HepG2 (cell line): Measurements from ENCODE around the gene DHRS1. TPM values are rescaled to one million over a fixed set of nuclear protein-coding genes. Genes with fewer than 3 reads are reported as not detected.

Experiments
- ATAC-seq: fragments of 200-7000 bp; cut with Tn5 transposase; 3 replicates; pipeline ENCODE4 v1.9.1; 2020; ENCODE audit warnings: mild to moderate bottlenecking, moderate library complexity
- BruUV-seq: library from RNA; stranded (reverse); fragments of 400-500 nt; replicated peaks from 2 replicates; lab custom pipeline; 2021; lab: Mats Ljungman, UMichigan
- CTCF ChIA-PET: fragments of 300-600 bp; formaldehyde crosslinking; extraction: SDS; loops from one replicate; lab custom pipeline; 2021; ENCODE audit warnings: low total read pairs, inconsistent platforms, low intra/inter-chr PET ratio; lab: Yijun Ruan, JAX
- POLR2A ChIA-PET: fragments of 350-600 bp; sonication (Branson Sonifier 250); formaldehyde crosslinking; loops from one replicate; lab custom pipeline; 2020; ENCODE audit warnings: antibody characterized with exemption, inconsistent platforms; lab: Yijun Ruan, JAX
- DNase-seq: peaks from one replicate; pipeline ENCODE4 v3.0.0-alpha.2; 2015; ENCODE audit warnings: low spot score
- FAIRE-seq: peaks from 3 replicates; lab custom pipeline; 2011; peaks lifted over from hg19 to GRCh38; lab: Jason Lieb, UNC
- H2AFZ ChIP-seq: one replicate; pipeline ENCODE4 v1.6.1; 2011; ENCODE audit warnings: low read length, inconsistent platforms
- H3K27ac ChIP-seq: fragments of 300-600 bp; 3 replicates; pipeline ENCODE4 v1.8.0; 2011; ENCODE audit warnings: mixed run types, mild to moderate bottlenecking, mixed read lengths, low read length, inconsistent platforms; ENCODE audit not compliant: insufficient read depth; ENCODE audit errors: extremely low read length
- H3K27me3 ChIP-seq, 2 experiments: fragments of 200-600 bp in 1 of 2; 2 replicates in 1 of 2; 3 replicates in 1 of 2; pipeline versions ENCODE4 v1.6.0 to v1.8.0; 2011; ENCODE audit warnings: low read length in 2 of 2, mild to moderate bottlenecking in 2 of 2, moderate library complexity in 2 of 2, inconsistent platforms in 1 of 2; ENCODE audit not compliant: insufficient read depth in 2 of 2, control insufficient read depth in 1 of 2
- H3K36me3 ChIP-seq, 2 experiments: fragments of 200-600 bp in 1 of 2; replicated peaks in 1 of 2; 2 replicates in 1 of 2; 3 replicates in 1 of 2; pipeline versions ENCODE4 v1.5.1 to v1.8.0; 2011; ENCODE audit warnings: low read length in 2 of 2, inconsistent platforms in 1 of 2; ENCODE audit not compliant: insufficient read depth in 2 of 2, control insufficient read depth in 1 of 2
- H3K4me1 ChIP-seq: 2 replicates; pipeline ENCODE4 v1.5.1; 2012; ENCODE audit warnings: low read length, inconsistent platforms; ENCODE audit not compliant: insufficient read depth
- H3K4me2 ChIP-seq: 2 replicates; pipeline ENCODE4 v1.6.0; 2011; ENCODE audit warnings: low read depth, low read length, inconsistent platforms
- H3K4me3 ChIP-seq, 3 experiments: fragments of 200-600 bp in 1 of 3; sonication (generic), shearing (Covaris generic) in 1 of 3; replicated peaks in 1 of 3; 2 replicates each; pipeline ENCODE4 v1.5.1; 2011 to 2016; ENCODE audit warnings: low read length in 3 of 3, inconsistent platforms in 2 of 3, low read depth in 2 of 3, mild to moderate bottlenecking in 2 of 3, control low read depth in 1 of 3, mixed read lengths in 1 of 3; ENCODE audit not compliant: insufficient read depth in 1 of 3
- H3K79me2 ChIP-seq: one replicate; pipeline ENCODE4 v1.6.1; 2011; ENCODE audit warnings: low read length, inconsistent platforms; ENCODE audit not compliant: insufficient read depth
- H3K9ac ChIP-seq: 2 replicates; pipeline ENCODE4 v1.6.0; 2011; ENCODE audit warnings: mild to moderate bottlenecking, low read depth, low read length, inconsistent platforms; ENCODE audit not compliant: insufficient read depth
- H3K9me3 ChIP-seq: 2 replicates; pipeline ENCODE4 v1.5.1; 2012; ENCODE audit warnings: mild to moderate bottlenecking, low read length
- H4K20me1 ChIP-seq: 2 replicates; pipeline ENCODE4 v1.6.0; 2011; ENCODE audit warnings: inconsistent platforms, mild to moderate bottlenecking, low read length, moderate library complexity; ENCODE audit not compliant: insufficient read depth
- BRD4 ChIP-seq: sonication (generic); formaldehyde crosslinking; IDR thresholded peaks from 2 replicates; pipeline ENCODE4 v1.4.0; 2020; ENCODE audit warnings: missing genetic modification reagents
- CENPT ChIP-seq: sonication (generic); formaldehyde crosslinking; IDR thresholded peaks from 2 replicates; pipeline ENCODE4 v1.8.0; 2022; ENCODE audit warnings: low read depth, mild to moderate bottlenecking, moderate library complexity, missing genetic modification reagents
- FOXK1 ChIP-seq: sonication (generic); formaldehyde crosslinking; IDR thresholded peaks from 2 replicates; pipeline ENCODE4 v1.4.0; 2020; ENCODE audit warnings: low read depth, missing genetic modification reagents, borderline replicate concordance
- GATAD1 ChIP-seq: IDR thresholded peaks from 2 replicates; pipeline ENCODE4 v1.6.1; 2016; ENCODE audit warnings: missing genetic modification reagents, missing compliant biosample characterization
- ISX ChIP-seq: sonication (generic); formaldehyde crosslinking; conservative IDR thresholded peaks from 2 replicates; pipeline ENCODE4 v1.5.0; 2020; ENCODE audit warnings: missing genetic modification reagents
- MAFF ChIP-seq: IDR thresholded peaks from 2 replicates; pipeline ENCODE4 v1.6.1; 2011; ENCODE audit warnings: low read depth, low read length, improper control_type of control experiment
- MAFK ChIP-seq, 2 experiments: IDR thresholded peaks in 1 of 2; conservative IDR thresholded peaks in 1 of 2; 2 replicates each; pipeline ENCODE4 v1.6.1; 2011; ENCODE audit warnings: improper control_type of control experiment in 2 of 2, low read length in 2 of 2
- NR2C2 ChIP-seq: sonication (generic); formaldehyde crosslinking; IDR thresholded peaks from 2 replicates; pipeline ENCODE4 v1.4.0; 2020; ENCODE audit warnings: missing genetic modification reagents, mild to moderate bottlenecking, moderate library complexity, borderline replicate concordance
- SNAI1 ChIP-seq: sonication (generic); formaldehyde crosslinking; IDR thresholded peaks from 2 replicates; pipeline ENCODE4 v1.5.0; 2020; ENCODE audit warnings: mild to moderate bottlenecking, missing genetic modification reagents, borderline replicate concordance
- SP1 ChIP-seq, 2 experiments: fragments of 450-650 bp in 1 of 2; sonication (generic) in 1 of 2; formaldehyde crosslinking in 1 of 2; IDR thresholded peaks; 2 replicates each; pipeline versions ENCODE4 v1.4.0 to v1.6.1; 2016 to 2020; ENCODE audit warnings: missing genetic modification reagents in 1 of 2
- ZBTB1 ChIP-seq: sonication (generic); formaldehyde crosslinking; IDR thresholded peaks from 2 replicates; pipeline ENCODE4 v1.4.0; 2020; ENCODE audit warnings: missing genetic modification reagents, borderline replicate concordance
- ZNF20 ChIP-seq: sonication (generic); formaldehyde crosslinking; IDR thresholded peaks from 2 replicates; pipeline ENCODE4 v1.4.0; 2020; ENCODE audit warnings: mild to moderate bottlenecking, moderate library complexity, missing genetic modification reagents
- ZNF839 ChIP-seq: sonication (generic); formaldehyde crosslinking; IDR thresholded peaks from 2 replicates; pipeline ENCODE4 v1.4.0; 2020; ENCODE audit warnings: missing genetic modification reagents, mild to moderate bottlenecking, borderline replicate concordance
- WGBS: methylation state at CpG from one replicate; pipeline ENCODE4 v1.1.6; 2017; ENCODE audit warnings: low lambda C conversion rate; 5-methylcytosine and 5-hydroxymethylcytosine counted together
- in situ Hi-C: cut with HindIII; loops from 2 replicates; pipeline ENCODE4 v1.10.0; 2017; ENCODE audit warnings: low pct_unique_long_range_greater_than_20kb; ENCODE audit not compliant: extremely low pct_ligation_motif_present
- intact Hi-C: fragments of 100-400 bp; cut with micrococcal nuclease; formaldehyde crosslinking; loops from one replicate; pipeline ENCODE4 v1.10.0; 2022; ENCODE audit not compliant: unreplicated experiment
- polyA plus RNA-seq, 8 experiments: library from polyadenylated mRNA; depleted of rRNA in 3 of 8; stranded (reverse) in 7 of 8; unstranded in 1 of 8; fragments of >200 nt; fragmentation: Illumina TruSeq in 4 of 8; extraction: Trizol in 4 of 8; gene quantifications; 2 replicates each; pipeline versions ENCODE4 v1.2.1 to v1.2.3, GENCODE V29; 2011 to 2016; ENCODE audit warnings: low read depth in 4 of 8, missing spikeins in 1 of 8, mixed read lengths in 1 of 8; ENCODE audit not compliant: insufficient read depth in 1 of 8
- total RNA-seq, 5 experiments: library from RNA; depleted of rRNA; stranded (reverse); fragments of >200 nt; fragmentation: Illumina TruSeq; extraction: Trizol; gene quantifications; 2 replicates each; pipeline ENCODE4 v1.2.3, GENCODE V29; 2016; ENCODE audit warnings: low read depth in 1 of 5
- TF ChIP-seq, protein P1 (sequence below): IDR thresholded peaks from 2 replicates; pipeline ENCODE4 v1.6.1; 2016; ENCODE audit warnings: mild to moderate bottlenecking, missing biosample characterization, missing genetic modification reagents
- TF ChIP-seq, protein P2 (sequence below): sonication (generic); formaldehyde crosslinking; IDR thresholded peaks from 2 replicates; pipeline ENCODE4 v1.4.0; 2020; ENCODE audit warnings: low read depth, mild to moderate bottlenecking, missing genetic modification reagents

DHRS1 gene
- total and polyA plus RNA-seq, 2 of the 13 experiments (the other 11 are each of a cell fraction or from before 2014, with no cell fraction given): 49.8 to 60.8 TPM

DNA sequence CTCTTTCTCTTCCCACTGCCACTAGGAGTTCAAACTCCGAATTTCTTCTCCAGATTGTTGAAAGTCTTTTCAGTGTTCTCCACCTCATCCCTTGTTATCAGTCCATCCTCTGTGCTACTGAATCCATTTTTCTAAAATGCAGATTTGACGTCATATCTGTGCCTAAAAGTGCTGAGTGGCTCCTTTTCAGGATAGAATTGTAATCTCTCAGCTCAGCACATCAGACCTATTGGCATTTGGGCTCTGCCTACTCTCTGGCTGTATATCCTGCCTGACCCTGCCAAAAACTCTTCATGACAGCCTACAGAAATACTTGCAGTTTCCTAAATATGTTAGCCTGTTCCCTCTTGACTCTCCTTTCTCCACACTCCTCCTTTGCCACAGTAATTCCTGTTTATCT, 27.1 kb downstream of the DHRS1 start:
- FAIRE-seq (no peak), DNase-seq (no peak), ATAC-seq (no peak)
- Histone ChIP-seq H3K36me3 (peaks cover 5 to 14% of the 10 kb centered on the region in 2 experiments; a peak in 4 of 5 replicates), H3K4me3 (no peak overlapping the region), H3K4me2 (peak overlapping the region; percentile 97), H4K20me1 (no peaks in the 10 kb centered on the region), H3K4me1 (peaks cover 22% of the 10 kb centered on the region), H3K79me2 (peaks cover 7% of the 10 kb centered on the region), H3K27me3 (no peaks in the 10 kb centered on the region; a peak in 1 of 5 replicates), H3K9ac (peak overlapping the region; percentile 98), H2AFZ (no peak overlapping the region), H3K9me3 (no peaks in the 10 kb centered on the region), H3K27ac (no peak overlapping the region)
- intact Hi-C loops: no loop called here
- ChIA-PET CTCF (interaction anchor here (1.4 to 2.8 kb wide), 2 partner anchors 25 to 30 kb away, joined by 10 to 33 read pairs; partner anchors contain the start of gene TINF2), POLR2A (interaction anchor here (1.5 to 16.5 kb wide), 17 partner anchors 11 to 164 kb away, joined by 5 to 435 read pairs (median 32); partner anchors contain the start of genes CBLN3, CHMP4A, CIDEB and DCAF11)
- no TSS peak for BruUV-seq
- TF ChIP-seq BRD4: no peak
- peak; percentile 97 for TF ChIP-seq MAFK (conservative IDR thresholded peaks at IDR 0.05 in 1 of 2, IDR thresholded peaks at IDR 0.05 in 1 of 2; ENCODE audit: low read length in 2 of 2)
- TF ChIP-seq ISX: no peak
- peak; percentile 97 for TF ChIP-seq MAFF
- TF ChIP-seq SP1 (IDR thresholded peaks at IDR 0.05): no peak
- peak; percentile 8; the same call in 1 of the 2 replicates for TF ChIP-seq SP1 (CRISPR knock-in tag; IDR thresholded peaks at IDR 0.05)
- peak; percentile 16; the same call in 1 of the 2 replicates for TF ChIP-seq FOXK1 (CRISPR knock-in tag)
- in situ Hi-C loops: no loop called here
- 88% methylated on average over 2 of the region's 2 CpGs for WGBS

DNA sequence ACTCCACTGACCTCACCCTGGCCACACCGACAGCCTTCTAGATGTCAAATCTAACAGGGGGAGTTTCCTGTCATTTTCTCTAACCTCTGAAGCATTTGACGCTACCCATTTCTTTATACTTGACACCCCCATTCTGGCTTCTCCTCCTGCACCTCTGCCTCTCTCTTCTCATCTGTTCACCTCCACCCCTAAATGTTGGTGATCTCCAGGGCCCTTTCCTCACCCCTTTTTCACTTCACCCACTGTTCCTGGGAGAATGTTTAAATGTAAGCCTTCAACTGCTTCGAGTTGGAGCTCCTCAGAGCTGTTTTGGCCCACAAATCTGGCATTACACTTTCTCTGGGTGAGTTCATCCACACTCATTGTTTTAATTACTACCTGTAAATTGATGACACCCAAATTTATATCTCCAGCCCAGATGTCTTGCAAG, 27.7 kb downstream of the DHRS1 start:
- peak overlapping the region; percentile 78 to 96 (median 78) for H3K4me3 ChIP-seq
- FAIRE-seq: no peak
- peaks cover 22% of the 10 kb centered on the region for H3K4me1 ChIP-seq
- ATAC-seq: no peak
- no peaks in the 10 kb centered on the region for H4K20me1 ChIP-seq
- H3K4me2 ChIP-seq: peak overlapping the region; percentile 97
- BruUV-seq: TSS peak; percentile 50
- intact Hi-C loops: loop anchor here (1.0 to 2.0 kb wide), 4 partner anchors 20 to 55 kb away; partner anchors contain the start of gene MDP1
- H3K79me2 ChIP-seq: peaks cover 7% of the 10 kb centered on the region
- peak overlapping the region; percentile 98 for H3K9ac ChIP-seq
- H3K36me3 ChIP-seq: peaks cover 11 to 20% of the 10 kb centered on the region in 2 experiments; a peak in 4 of 5 replicates
- peak overlapping the region; percentile 92 for H3K27ac ChIP-seq
- H2AFZ ChIP-seq: peak overlapping the region; percentile 75
- in situ Hi-C loops: no loop called here
- POLR2A ChIA-PET: interaction anchor here (0.6 to 16.5 kb wide), 49 partner anchors 9 to 1435 kb away, joined by 3 to 435 read pairs (median 9); partner anchors contain the start of genes BCL2L2, CARMIL3, CBLN3 and CHMP4A
- CTCF ChIA-PET: interaction anchor here (1.4 to 2.8 kb wide), 3 partner anchors 26 to 56 kb away, joined by 10 to 33 read pairs (median 10); partner anchors contain the start of genes MDP1 and TINF2
- no peaks in the 10 kb centered on the region; a peak in 1 of 5 replicates for H3K27me3 ChIP-seq
- no peak for DNase-seq
- 9% methylated on average over 3 of the region's 3 CpGs for WGBS
- H3K9me3 ChIP-seq: no peaks in the 10 kb centered on the region
- TF ChIP-seq ZNF20 (CRISPR knock-in tag): peak; percentile 89
- TF ChIP-seq, protein P1, sequence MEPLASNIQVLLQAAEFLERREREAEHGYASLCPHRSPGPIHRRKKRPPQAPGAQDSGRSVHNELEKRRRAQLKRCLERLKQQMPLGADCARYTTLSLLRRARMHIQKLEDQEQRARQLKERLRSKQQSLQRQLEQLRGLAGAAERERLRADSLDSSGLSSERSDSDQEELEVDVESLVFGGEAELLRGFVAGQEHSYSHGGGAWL (CRISPR knock-in tag): no peak
- TF ChIP-seq, protein P2, sequence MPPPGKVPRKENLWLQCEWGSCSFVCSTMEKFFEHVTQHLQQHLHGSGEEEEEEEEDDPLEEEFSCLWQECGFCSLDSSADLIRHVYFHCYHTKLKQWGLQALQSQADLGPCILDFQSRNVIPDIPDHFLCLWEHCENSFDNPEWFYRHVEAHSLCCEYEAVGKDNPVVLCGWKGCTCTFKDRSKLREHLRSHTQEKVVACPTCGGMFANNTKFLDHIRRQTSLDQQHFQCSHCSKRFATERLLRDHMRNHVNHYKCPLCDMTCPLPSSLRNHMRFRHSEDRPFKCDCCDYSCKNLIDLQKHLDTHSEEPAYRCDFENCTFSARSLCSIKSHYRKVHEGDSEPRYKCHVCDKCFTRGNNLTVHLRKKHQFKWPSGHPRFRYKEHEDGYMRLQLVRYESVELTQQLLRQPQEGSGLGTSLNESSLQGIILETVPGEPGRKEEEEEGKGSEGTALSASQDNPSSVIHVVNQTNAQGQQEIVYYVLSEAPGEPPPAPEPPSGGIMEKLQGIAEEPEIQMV: no peak
- TF ChIP-seq CENPT (CRISPR knock-in tag): no peak
- TF ChIP-seq NR2C2 (CRISPR knock-in tag): no peak
- no peak for TF ChIP-seq ZNF839 (CRISPR knock-in tag)
- TF ChIP-seq SNAI1 (CRISPR knock-in tag): 0 out of 2 replicates have a peak, but pooled peaks have one; percentile 85
- no peak for TF ChIP-seq GATAD1 (CRISPR knock-in tag)
- TF ChIP-seq ZBTB1 (CRISPR knock-in tag): 0 out of 2 replicates have a peak, but pooled peaks have one; percentile 47
